ENCODE measurements around the gene NFATC3.

NFATC3 gene

GRCh38 chr16:68257906-68258800, 173.0 kb downstream of the NFATC3 start:
- Histone ChIP-seq H3K27ac (peak overlapping the region in 1 of 2 donors; percentile 60), H3K4me3 (no peak overlapping the region)
- DNase-seq (ENCODE audit: low spot score): no peak
- no peak for TF ChIP-seq CTCF (IDR thresholded peaks at IDR 0.05)

- DNase-seq (ENCODE audit: low spot score): no peak
- no peak overlapping the region for H3K4me3 ChIP-seq
- H3K27ac ChIP-seq: no peak overlapping the region
- TF ChIP-seq CTCF (IDR thresholded peaks at IDR 0.05): no peak
Observed at GRCh38 chr16:68259007-68259825, 174.0 kb downstream of the NFATC3 start.

- peak overlapping the region; percentile 85 for H3K4me3 ChIP-seq
- peak overlapping the region; percentile 90 to 96 for H3K27ac ChIP-seq
- no peak for TF ChIP-seq CTCF (IDR thresholded peaks at IDR 0.05)
- DNase-seq (ENCODE audit: low spot score): no peak
Observed at GRCh38 chr16:68263559-68264127, 178.5 kb downstream of the NFATC3 start.

- TF ChIP-seq CTCF (IDR thresholded peaks at IDR 0.05): peak; percentile 55
- Histone ChIP-seq H3K4me3 (peak within 1 kb of the TSS; percentile 85), H3K27ac (peak within 1 kb of the TSS; percentile 90 to 96)
- DNase-seq (ENCODE audit: low spot score): no peak
Observed at GRCh38 chr16:68264128-68265077, 179.2 kb downstream of the NFATC3 start, which contains the start of gene SLC7A6. TSS of gene SLC7A6 (plus strand) at chr16:68264526. CDS start at chr16:68274727, 10,201 bp downstream.

GRCh38 chr16:68265078-68265920, 180.1 kb downstream of the NFATC3 start:
- no peak for TF ChIP-seq CTCF (IDR thresholded peaks at IDR 0.05)
- H3K4me3 ChIP-seq: peak overlapping the region; percentile 85
- peak overlapping the region; percentile 90 to 96 for H3K27ac ChIP-seq
- DNase-seq (ENCODE audit: low spot score): no peak
